HAP-1 (cell line): ENCODE measurements around the gene PIGL.
A peak's percentile ranks its signal among the peaks of the same experiment; 100 is the strongest.
"Not testable (repeated sequence)": the region's sequence is repeated elsewhere in the genome, so short reads cannot be mapped to it uniquely, and the experiment has no call there.

ENCODE experiments used
- DNase-seq, 2 experiments: peaks; one replicate each; pipeline ENCODE4 v3.0.0-alpha.2; 2016 to 2020; ENCODE audit warnings: low spot score in 2 of 2
- H3K27me3 ChIP-seq: fragments of 250-450 bp; sonication (Bioruptor Pico); 2 replicates; pipeline ENCODE4 v1.5.1; 2020; ENCODE audit warnings: low read depth, mild to moderate bottlenecking, moderate library complexity
- H3K36me3 ChIP-seq: fragments of 250-450 bp; sonication (Bioruptor Pico); replicated peaks from 2 replicates; pipeline ENCODE4 v1.5.1; 2020; ENCODE audit warnings: mild to moderate bottlenecking
- H3K4me1 ChIP-seq: fragments of 250-450 bp; sonication (Bioruptor Pico); 2 replicates; pipeline ENCODE4 v1.5.1; 2020; ENCODE audit warnings: mild to moderate bottlenecking
- H3K4me3 ChIP-seq: fragments of 250-450 bp; sonication (Bioruptor Pico); 2 replicates; pipeline ENCODE4 v1.5.1; 2020; ENCODE audit warnings: mild to moderate bottlenecking, moderate library complexity
- H3K9me3 ChIP-seq: fragments of 250-450 bp; sonication (Bioruptor Pico); 2 replicates; pipeline ENCODE4 v1.5.1; 2020; ENCODE audit warnings: mild to moderate bottlenecking, moderate library complexity
- in situ Hi-C: fragments of 300-500 bp; cut with MboI; formaldehyde crosslinking; loops from 3 replicates; pipeline ENCODE4 v1.14.3; 2020; ENCODE audit warnings: low sequenced_read_pairs, inconsistent platforms, mixed read lengths

Gene PIGL

GRCh38 chr17:16217002-16217635 lies at the start of gene PIGL:
TSS of gene PIGL (plus strand) at chr17:16217210. CDS start at chr17:16217227, 17 bp downstream.
- H3K36me3 ChIP-seq = peaks cover under 1% of the 10 kb centered on the region
- DNase-seq = peak; percentile 84 to 94
- peaks cover 15% of the 10 kb centered on the region for H3K4me1 ChIP-seq
- peak within 1 kb of the TSS; percentile 92 for H3K4me3 ChIP-seq
- in situ Hi-C loops = no loop called here
- H3K27me3 ChIP-seq = no peaks in the 10 kb centered on the region
- no peaks in the 10 kb centered on the region for H3K9me3 ChIP-seq

DNA sequence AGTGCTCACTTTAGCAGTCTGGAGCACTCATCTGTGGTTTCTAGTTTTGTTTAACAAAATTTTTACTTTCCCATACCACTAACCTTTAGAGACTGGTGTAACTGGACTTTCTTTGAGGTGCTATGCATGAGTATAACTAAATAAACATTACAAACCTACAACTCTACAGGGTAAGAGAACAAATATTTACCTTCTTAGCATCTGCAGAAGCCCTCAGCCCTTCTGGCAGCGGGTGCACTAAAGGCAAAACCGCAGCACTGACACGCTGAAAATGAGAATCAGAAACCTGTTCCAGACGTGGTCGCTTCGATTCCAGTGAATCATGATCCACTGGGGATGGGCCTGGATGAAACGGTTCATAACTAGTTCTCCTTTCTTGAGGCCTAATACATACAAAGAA lies 45.4 kb upstream of the PIGL start:
- Histone ChIP-seq H3K4me3 (no peak overlapping the region), H3K27me3 (no peaks in the 10 kb centered on the region), H3K9me3 (no peaks in the 10 kb centered on the region), H3K36me3 (peaks cover 7% of the 10 kb centered on the region), H3K4me1 (no peaks in the 10 kb centered on the region)
- in situ Hi-C loops = no loop called here
- no peak for DNase-seq

- H3K4me3 ChIP-seq = no peak overlapping the region
- H3K36me3 ChIP-seq = peaks cover 9% of the 10 kb centered on the region
- no peaks in the 10 kb centered on the region for H3K27me3 ChIP-seq
- H3K4me1 ChIP-seq = no peaks in the 10 kb centered on the region
- in situ Hi-C loops = no loop called here
- no peak for DNase-seq
- no peaks in the 10 kb centered on the region; the same call in 1 of the 2 replicates for H3K9me3 ChIP-seq
Measured at GRCh38 chr17:16178836-16179235, 38.2 kb upstream of the PIGL start.

DNA sequence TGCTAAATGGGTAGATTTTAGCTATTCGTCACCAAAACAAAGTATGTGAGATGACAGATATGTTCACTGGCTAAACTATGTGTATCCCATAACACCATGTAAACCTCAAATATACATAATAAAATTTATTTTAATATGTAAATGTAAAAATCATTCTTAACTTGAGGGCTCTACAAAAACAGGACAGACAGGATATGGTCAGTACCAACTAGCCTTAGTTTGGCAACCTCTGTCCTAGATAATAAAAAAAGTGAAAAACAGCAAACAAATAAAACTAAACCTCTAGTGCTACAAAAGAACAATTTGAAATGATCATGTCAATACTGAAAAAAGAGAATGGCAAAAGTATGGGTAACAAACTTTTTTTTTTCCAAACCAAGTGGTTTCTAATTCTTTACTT lies 35.4 kb upstream of the PIGL start:
- Histone ChIP-seq H3K9me3 (no peaks in the 10 kb centered on the region; the same call in 1 of the 2 replicates), H3K27me3 (no peaks in the 10 kb centered on the region), H3K4me3 (no peak overlapping the region), H3K36me3 (peaks cover 24% of the 10 kb centered on the region), H3K4me1 (no peaks in the 10 kb centered on the region)
- DNase-seq = no peak
- in situ Hi-C loops = no loop called here

DNA sequence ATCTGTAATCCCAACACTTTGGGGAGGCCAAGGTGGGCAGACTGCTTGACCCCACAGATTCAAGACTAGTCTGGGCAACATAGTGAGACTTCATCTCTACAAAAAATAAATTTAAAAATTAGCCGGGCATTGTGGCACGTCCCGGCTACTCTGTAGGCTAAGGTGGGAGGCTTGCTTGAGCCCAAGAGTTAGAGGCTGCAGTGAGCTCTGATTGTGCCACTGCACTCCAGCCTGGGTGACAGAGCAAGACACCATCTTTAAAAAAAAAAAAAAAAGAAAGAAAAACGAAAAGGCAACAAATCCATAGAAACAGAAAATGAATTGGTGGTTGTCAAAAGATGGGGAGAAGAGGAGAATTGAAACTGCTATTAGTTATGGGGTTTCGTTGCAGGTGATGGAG lies 29.4 kb upstream of the PIGL start:
- DNase-seq = no peak
- H3K4me3 ChIP-seq = no peak overlapping the region
- no peaks in the 10 kb centered on the region for H3K27me3 ChIP-seq
- H3K9me3 ChIP-seq = no peaks in the 10 kb centered on the region
- peaks cover 30% of the 10 kb centered on the region for H3K36me3 ChIP-seq
- no peaks in the 10 kb centered on the region for H3K4me1 ChIP-seq
- in situ Hi-C loops = no loop called here

- no peaks in the 10 kb centered on the region for H3K4me1 ChIP-seq
- H3K9me3 ChIP-seq = no peaks in the 10 kb centered on the region
- H3K27me3 ChIP-seq = no peaks in the 10 kb centered on the region
- peaks cover 23% of the 10 kb centered on the region for H3K36me3 ChIP-seq
- no peak for DNase-seq
- in situ Hi-C loops = no loop called here
- H3K4me3 ChIP-seq = no peak overlapping the region
Measured at GRCh38 chr17:16189791-16190348, 27.1 kb upstream of the PIGL start.

DNA sequence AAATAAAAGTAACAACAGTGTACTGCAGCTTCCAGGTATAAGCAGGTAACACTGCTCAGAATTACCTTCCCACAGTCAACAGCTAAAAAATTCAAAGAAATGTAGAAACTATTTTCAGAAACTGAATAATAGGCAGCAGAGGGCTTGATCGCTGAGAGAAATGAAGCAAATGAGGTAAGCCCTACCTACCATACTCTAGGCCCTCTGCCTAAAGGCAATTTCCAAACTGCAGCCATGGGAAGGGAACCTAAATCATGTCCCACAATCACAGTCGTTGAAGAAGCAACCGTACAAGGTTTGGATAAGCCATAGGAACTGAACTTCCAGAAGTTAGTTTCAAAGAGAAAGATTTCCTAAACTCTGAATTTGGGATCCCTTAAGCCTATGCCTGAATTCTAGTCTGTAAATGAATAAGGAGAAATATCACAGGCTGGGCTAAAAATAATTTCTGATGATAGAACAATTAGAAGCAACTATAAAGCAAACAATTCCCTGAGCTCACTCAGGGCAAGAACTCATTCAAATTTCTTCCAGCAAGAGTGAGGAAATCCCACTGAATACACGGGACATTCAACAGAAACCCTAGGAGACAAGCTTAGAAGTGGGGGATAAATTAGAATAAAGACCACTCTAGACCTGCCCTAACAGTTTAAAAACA lies 26.2 kb upstream of the PIGL start:
- no peaks in the 10 kb centered on the region for H3K4me1 ChIP-seq
- in situ Hi-C loops = no loop called here
- DNase-seq = no peak
- peaks cover 21% of the 10 kb centered on the region for H3K36me3 ChIP-seq
- no peaks in the 10 kb centered on the region for H3K9me3 ChIP-seq
- no peak overlapping the region for H3K4me3 ChIP-seq
- H3K27me3 ChIP-seq = no peaks in the 10 kb centered on the region

DNA sequence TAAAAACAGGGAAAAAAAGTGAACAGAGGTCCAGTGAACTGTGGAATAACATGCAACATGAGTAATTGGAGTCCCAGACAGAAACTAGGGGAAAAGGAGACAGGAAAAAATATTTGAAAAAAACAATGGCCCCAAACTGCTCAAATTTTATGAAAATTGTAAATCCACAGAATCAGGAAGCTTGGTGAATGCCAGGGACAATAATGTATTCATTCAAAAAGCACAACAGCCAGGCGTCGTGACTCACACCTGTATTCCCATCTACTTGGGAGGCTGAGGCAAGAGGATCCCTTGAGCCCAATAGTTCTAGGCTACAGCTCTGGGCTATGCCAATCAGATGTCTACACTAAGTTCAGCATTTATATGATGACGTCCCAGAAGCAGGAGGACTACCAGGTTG lies 25.4 kb upstream of the PIGL start:
- Histone ChIP-seq H3K4me3 (no peak overlapping the region), H3K9me3 (no peaks in the 10 kb centered on the region), H3K27me3 (no peaks in the 10 kb centered on the region), H3K36me3 (peaks cover 14% of the 10 kb centered on the region), H3K4me1 (no peaks in the 10 kb centered on the region)
- no peak for DNase-seq
- in situ Hi-C loops = no loop called here

DNA sequence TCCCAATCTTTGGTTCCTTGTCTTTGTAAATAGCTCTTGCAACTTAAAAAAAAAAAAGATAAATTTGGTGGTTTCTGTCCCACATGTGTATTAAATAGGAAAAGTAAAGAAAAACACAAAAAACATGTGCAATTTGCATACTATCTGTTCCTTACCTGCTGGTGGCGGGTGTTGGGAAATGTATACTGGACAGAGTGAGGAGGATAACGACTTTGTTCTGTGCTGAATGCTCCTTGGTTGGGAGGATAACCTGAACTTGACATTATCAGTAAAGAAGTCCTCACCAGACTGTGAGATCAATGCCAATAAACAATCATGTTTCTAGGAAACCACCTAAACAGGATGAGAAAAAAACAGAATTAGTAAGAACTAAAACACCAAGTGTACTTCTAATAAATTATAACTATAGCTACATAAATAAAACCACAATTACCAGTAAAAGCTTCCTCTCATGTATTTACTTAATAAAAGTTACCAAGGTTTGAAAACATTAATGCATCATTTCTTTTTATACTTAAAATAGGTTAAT lies 22.6 kb upstream of the PIGL start:
- H3K9me3 ChIP-seq, H3K4me3 ChIP-seq, DNase-seq, in situ Hi-C loops, H3K27me3 ChIP-seq, H3K4me1 ChIP-seq: not testable (repeated sequence)
- H3K36me3 ChIP-seq = peaks cover 14% of the 10 kb centered on the region

- no peak for DNase-seq
- no peaks in the 10 kb centered on the region for H3K9me3 ChIP-seq
- H3K27me3 ChIP-seq = no peaks in the 10 kb centered on the region
- in situ Hi-C loops = no loop called here
- H3K4me1 ChIP-seq = peaks cover 12% of the 10 kb centered on the region; the same call in 1 of the 2 replicates
- H3K4me3 ChIP-seq = no peak overlapping the region
- H3K36me3 ChIP-seq = peaks cover 3% of the 10 kb centered on the region; the same call in 1 of the 2 replicates
Measured at GRCh38 chr17:16197276-16197675, 19.7 kb upstream of the PIGL start.

DNA sequence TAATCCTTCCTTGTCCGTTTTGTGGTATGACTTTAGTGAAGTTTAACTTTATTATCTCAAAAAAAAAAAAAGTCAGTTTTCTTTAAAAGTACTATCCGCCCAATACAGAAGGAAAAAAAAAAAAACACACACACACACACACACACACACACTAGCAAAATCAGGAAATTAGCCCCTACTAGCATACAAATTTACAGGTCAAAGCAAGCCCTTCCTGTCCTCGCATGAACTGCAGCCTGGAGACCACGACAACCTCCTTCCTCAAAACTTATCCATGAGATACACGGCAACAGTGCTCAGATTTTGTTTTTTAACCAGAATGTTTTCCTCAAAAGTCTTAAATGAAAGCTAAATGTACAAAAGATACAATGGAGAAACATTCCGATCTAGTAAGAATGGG lies 17.9 kb upstream of the PIGL start:
- no peaks in the 10 kb centered on the region for H3K9me3 ChIP-seq
- DNase-seq = peak in 1 of 2 experiments; percentile 28
- H3K27me3 ChIP-seq = no peaks in the 10 kb centered on the region
- peaks cover 12% of the 10 kb centered on the region; the same call in 1 of the 2 replicates for H3K4me1 ChIP-seq
- peaks cover 3% of the 10 kb centered on the region; the same call in 1 of the 2 replicates for H3K36me3 ChIP-seq
- in situ Hi-C loops = no loop called here
- no peak overlapping the region for H3K4me3 ChIP-seq

DNA sequence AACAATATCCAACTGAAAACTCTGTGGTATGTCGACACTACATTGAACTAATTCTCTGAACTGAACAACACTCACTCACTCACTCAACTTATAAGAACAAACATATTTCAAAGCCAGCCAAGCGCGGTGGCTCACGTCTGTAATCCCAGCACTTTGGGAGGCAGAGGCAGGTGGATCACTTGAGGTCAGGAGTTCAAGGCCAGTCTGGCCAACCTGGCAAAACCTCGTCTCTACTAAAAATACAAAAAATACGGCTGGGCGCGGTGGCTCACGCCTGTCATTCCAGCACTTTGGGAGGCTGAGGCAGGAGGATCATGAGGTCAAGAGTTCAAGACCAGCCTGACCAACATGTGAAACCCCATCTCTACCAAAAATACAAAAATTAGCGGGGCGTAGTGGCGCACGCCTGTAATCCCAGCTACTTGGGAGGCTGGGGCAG lies 15.3 kb upstream of the PIGL start:
- H3K4me3 ChIP-seq, DNase-seq, H3K27me3 ChIP-seq, H3K36me3 ChIP-seq, in situ Hi-C loops, H3K9me3 ChIP-seq: not testable (repeated sequence)
- H3K4me1 ChIP-seq = peaks cover 16% of the 10 kb centered on the region

DNA sequence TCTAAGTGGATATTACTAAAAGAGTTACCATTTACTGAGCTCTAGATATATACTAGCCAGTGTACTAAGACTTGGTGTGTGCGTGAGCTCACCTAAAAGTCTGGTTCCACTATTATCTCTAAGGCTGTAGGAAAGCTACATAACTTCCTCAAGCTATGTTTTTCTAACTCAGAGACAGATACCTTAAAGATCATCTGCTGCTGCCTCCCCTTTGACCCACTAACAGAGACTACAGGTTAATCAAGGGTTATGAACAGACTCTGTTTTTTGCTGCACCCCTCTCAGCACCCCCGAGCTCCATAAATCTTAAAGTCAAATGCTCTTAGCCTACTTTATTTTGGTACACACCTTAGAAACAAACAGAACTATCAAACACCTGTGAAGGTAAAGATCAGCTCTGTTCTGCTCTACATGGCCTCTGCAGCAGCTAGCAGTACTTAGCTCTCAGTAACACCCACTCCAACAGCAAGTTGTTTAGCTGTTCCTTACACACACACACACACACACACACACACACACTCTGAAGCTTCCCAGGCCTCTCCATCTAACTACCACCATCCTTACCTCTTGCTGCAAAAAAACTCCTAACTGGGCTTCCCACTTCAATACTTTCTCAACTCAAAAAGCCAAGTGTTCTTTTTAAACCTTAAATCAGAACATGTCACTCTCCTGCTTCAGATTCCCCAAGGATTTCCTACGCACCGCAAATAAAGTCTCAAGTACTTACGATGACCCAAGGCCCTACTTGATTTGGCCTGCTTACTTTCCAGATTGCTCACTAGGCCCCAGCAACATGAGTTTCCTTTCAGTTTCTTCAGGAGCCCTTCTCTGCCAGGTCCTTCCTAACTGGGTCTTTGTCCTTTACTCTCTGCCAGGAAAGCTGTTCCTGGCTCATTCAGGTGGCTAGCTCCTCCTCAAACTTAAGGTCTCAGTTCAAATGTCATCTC lies 14.2 kb upstream of the PIGL start:
- H3K4me3 ChIP-seq, DNase-seq, H3K9me3 ChIP-seq, H3K27me3 ChIP-seq, in situ Hi-C loops, H3K36me3 ChIP-seq: not testable (repeated sequence)
- H3K4me1 ChIP-seq = peaks cover 16% of the 10 kb centered on the region
